ENCODE measurements around the gene LRCH2.

LRCH2 gene

GRCh38 chrX:115190636-115191489 is 43.0 kb downstream of the LRCH2 start:
- ATAC-seq (ENCODE audit: insufficient read depth, low read depth) (no peak), DNase-seq (no peak)
- Histone ChIP-seq H3K79me2 (ENCODE audit: insufficient read depth, low read length) (no peaks in the 10 kb centered on the region), H3K4me3 (ENCODE audit: low read depth in 1 of 2, low read length in 2 of 2) (no peak overlapping the region), H3K4me2 (ENCODE audit: insufficient read depth, low read length) (no peak overlapping the region), H3K9me3 (ENCODE audit: insufficient read depth, low read length, severe bottlenecking) (no peaks in the 10 kb centered on the region), H3K36me3 (ENCODE audit: insufficient read depth, low read length) (no peaks in the 10 kb centered on the region), H3K9ac (ENCODE audit: low read depth, low read length) (no peak overlapping the region), H3K27me3 (ENCODE audit: insufficient read depth, low read length, poor library complexity) (no peaks in the 10 kb centered on the region), H3K4me1 (ENCODE audit: insufficient read depth, low read length) (no peaks in the 10 kb centered on the region), H2AFZ (ENCODE audit: low read depth, low read length) (no peak overlapping the region), H4K20me1 (ENCODE audit: insufficient read depth, low read length) (no peaks in the 10 kb centered on the region), H3K27ac (ENCODE audit: low read length) (no peak overlapping the region)
- TF ChIP-seq EZH2 (IDR thresholded peaks at IDR 0.05; ENCODE audit: borderline replicate concordance, low read depth, low read length, severe bottlenecking) (no peak), CTCF (IDR thresholded peaks at IDR 0.05; ENCODE audit: borderline replicate concordance, extremely low read depth, low read length, poor library complexity, severe bottlenecking) (no peak)

GRCh38 chrX:115189646-115190635 is 44.0 kb downstream of the LRCH2 start:
- H3K4me1 ChIP-seq (ENCODE audit: insufficient read depth, low read length) = no peaks in the 10 kb centered on the region
- H3K4me2 ChIP-seq (ENCODE audit: insufficient read depth, low read length) = no peak overlapping the region
- no peaks in the 10 kb centered on the region for H3K79me2 ChIP-seq (ENCODE audit: insufficient read depth, low read length)
- ATAC-seq (ENCODE audit: insufficient read depth, low read depth) (no peak), DNase-seq (no peak)
- TF ChIP-seq CTCF (IDR thresholded peaks at IDR 0.05; ENCODE audit: borderline replicate concordance, extremely low read depth, low read length, poor library complexity, severe bottlenecking) (no peak), EZH2 (IDR thresholded peaks at IDR 0.05; ENCODE audit: borderline replicate concordance, low read depth, low read length, severe bottlenecking) (no peak)
- no peaks in the 10 kb centered on the region for H3K27me3 ChIP-seq (ENCODE audit: insufficient read depth, low read length, poor library complexity)
- no peaks in the 10 kb centered on the region for H3K9me3 ChIP-seq (ENCODE audit: insufficient read depth, low read length, severe bottlenecking)
- H3K9ac ChIP-seq (ENCODE audit: low read depth, low read length) = no peak overlapping the region
- H3K36me3 ChIP-seq (ENCODE audit: insufficient read depth, low read length) = no peaks in the 10 kb centered on the region
- H3K4me3 ChIP-seq (ENCODE audit: low read depth in 1 of 2, low read length in 2 of 2) = no peak overlapping the region
- H3K27ac ChIP-seq (ENCODE audit: low read length) = no peak overlapping the region
- no peaks in the 10 kb centered on the region for H4K20me1 ChIP-seq (ENCODE audit: insufficient read depth, low read length)
- H2AFZ ChIP-seq (ENCODE audit: low read depth, low read length) = no peak overlapping the region

- Histone ChIP-seq H3K4me2 (ENCODE audit: insufficient read depth, low read length) (no peak within 1 kb of the TSS), H3K79me2 (ENCODE audit: insufficient read depth, low read length) (no peaks in the 10 kb centered on the region), H4K20me1 (ENCODE audit: insufficient read depth, low read length) (no peaks in the 10 kb centered on the region), H3K9me3 (ENCODE audit: insufficient read depth, low read length, severe bottlenecking) (no peaks in the 10 kb centered on the region), H3K4me1 (ENCODE audit: insufficient read depth, low read length) (no peaks in the 10 kb centered on the region), H3K36me3 (ENCODE audit: insufficient read depth, low read length) (no peaks in the 10 kb centered on the region), H2AFZ (ENCODE audit: low read depth, low read length) (no peak within 1 kb of the TSS), H3K27me3 (ENCODE audit: insufficient read depth, low read length, poor library complexity) (no peaks in the 10 kb centered on the region), H3K27ac (ENCODE audit: low read length) (no peak within 1 kb of the TSS), H3K9ac (ENCODE audit: low read depth, low read length) (no peak within 1 kb of the TSS), H3K4me3 (ENCODE audit: low read depth in 1 of 2, low read length in 2 of 2) (no peak within 1 kb of the TSS)
- ATAC-seq (ENCODE audit: insufficient read depth, low read depth) (no peak), DNase-seq (no peak)
- TF ChIP-seq EZH2 (IDR thresholded peaks at IDR 0.05; ENCODE audit: borderline replicate concordance, low read depth, low read length, severe bottlenecking) = no peak
- TF ChIP-seq CTCF (IDR thresholded peaks at IDR 0.05; ENCODE audit: borderline replicate concordance, extremely low read depth, low read length, poor library complexity, severe bottlenecking) = no peak
Observed at GRCh38 chrX:115189110-115189509, 44.8 kb downstream of the LRCH2 start, which contains the start of gene RBMXL3. Gene RBMXL3 (plus strand): TSS chrX:115189410. CDS start chrX:115189442, 32 bp downstream.
